ENCODE results near the gene FCHO1. TPM values are rescaled to one million over a fixed set of nuclear protein-coding genes. Genes with fewer than 3 reads are reported as not detected.
A peak's percentile ranks its signal among the peaks of the same experiment; 100 is the strongest.
"Not testable (repeated sequence)": the region's sequence is repeated elsewhere in the genome, so short reads cannot be mapped to it uniquely, and the experiment has no call there.

FCHO1 gene
- total RNA-seq, 1 experiment from 2014 or later: 0.80 TPM

DNA sequence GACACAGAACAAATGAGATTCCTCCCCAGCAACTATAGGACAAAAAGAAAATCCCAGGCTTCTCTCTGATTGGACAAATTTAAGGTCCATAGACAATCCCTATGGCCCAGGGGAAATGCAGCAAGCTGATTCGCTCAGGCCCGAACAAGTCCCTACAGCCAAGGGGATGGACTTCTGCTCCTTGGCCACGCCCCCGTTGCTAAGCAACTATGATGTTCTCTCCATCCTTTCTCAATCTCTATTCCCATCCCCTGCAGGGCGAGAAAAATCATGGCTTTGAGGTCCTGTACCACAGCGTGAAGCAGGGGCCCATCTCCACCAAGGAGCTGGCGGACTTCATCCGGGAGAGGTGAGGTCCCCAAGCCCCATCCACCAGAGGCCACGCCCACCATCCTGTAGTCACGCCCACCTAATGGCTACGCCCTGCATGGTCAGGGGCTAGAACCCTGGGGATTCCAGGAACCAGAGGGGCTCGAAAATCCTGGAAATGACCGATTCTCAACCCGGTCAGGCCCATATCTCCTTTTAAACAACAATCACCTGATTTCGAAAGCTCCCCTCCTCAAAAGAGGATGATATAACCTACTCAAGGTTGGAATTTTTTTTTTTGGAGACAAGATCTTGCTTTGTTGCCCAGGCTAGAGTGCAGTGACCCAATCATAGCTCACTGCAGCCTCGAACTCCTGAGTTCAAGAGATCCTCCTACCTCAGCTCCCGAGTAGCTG is 11.4 kb downstream of the FCHO1 start:
- peak; percentile 56 for DNase-seq (ENCODE audit: low read depth)

DNA sequence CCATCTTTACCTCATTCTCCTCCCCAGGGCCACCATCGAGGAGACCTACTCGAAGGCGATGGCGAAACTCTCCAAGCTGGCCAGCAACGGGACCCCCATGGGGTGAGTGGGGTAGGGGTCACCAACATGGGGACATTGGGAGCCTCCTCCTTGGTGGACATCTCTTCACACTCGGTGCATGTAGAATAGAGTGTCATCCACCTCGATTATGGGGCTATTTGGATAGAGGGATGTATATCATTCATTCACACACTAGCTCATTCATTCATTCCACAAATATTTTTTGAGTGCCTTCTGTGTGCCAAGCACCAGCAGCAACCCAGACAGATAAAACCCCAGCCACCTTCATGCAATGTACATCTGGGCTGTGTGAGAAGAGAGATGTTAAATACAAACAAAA is 13.1 kb downstream of the FCHO1 start:
- DNase-seq (ENCODE audit: low read depth): no peak

DNA sequence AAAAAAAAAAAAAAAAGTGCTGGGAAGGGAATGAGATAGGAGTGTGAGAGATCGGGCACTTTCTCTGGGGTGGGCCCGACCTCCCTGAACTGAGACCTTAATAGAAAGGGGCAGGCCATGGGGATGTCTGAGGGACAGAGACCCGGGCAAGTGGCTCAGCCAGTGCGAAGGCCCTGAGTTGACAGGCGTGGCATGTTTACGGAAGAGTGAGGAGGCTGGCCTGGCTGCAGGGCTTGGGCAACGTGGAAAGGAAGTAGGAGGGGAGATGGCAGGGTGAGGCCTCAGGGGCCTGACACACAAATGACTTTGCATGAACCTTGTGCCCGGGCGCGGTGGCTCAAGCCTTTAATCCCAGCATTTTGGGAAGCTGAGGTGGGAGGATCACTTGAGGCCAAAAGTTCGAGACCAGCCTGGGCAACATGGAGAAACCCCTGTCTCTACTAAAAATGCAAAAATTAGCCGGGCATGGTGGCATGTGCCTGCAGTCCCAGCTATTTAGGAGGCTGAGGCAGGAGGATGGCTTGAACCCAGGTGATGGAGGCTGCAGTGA is 13.9 kb downstream of the FCHO1 start:
- DNase-seq (ENCODE audit: low read depth): no peak

DNA sequence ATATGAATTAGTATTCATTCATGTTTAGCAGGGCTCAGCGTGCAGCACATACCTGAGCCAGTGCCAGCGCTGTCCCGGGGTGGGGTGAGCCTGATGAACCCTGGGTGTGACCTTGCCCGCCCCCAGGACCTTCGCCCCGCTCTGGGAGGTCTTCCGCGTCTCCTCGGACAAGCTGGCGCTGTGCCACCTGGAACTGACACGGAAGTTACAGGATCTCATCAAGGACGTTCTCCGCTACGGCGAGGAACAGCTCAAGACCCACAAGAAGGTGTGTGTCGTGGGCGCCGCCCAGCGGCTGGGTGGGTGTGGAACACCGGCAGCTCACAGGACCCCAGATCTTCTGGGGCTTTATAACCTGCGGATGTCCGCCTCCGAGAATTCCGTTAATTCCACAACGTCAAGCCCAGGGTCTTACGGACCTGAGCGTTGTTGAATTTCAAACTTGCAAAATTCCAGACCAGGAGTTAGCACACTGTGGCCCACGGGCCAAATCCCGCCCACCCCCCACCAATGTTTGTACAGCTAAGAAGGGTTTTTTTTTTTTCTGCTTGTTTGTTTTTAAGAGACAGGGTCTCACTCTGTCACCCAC is 15.4 kb downstream of the FCHO1 start:
- DNase-seq (ENCODE audit: low read depth): peak; percentile 64

- DNase-seq (ENCODE audit: low read depth): no peak
These were observed 16.3 kb downstream of the FCHO1 start for GRCh38 chr19:17767559-17767958.

DNA sequence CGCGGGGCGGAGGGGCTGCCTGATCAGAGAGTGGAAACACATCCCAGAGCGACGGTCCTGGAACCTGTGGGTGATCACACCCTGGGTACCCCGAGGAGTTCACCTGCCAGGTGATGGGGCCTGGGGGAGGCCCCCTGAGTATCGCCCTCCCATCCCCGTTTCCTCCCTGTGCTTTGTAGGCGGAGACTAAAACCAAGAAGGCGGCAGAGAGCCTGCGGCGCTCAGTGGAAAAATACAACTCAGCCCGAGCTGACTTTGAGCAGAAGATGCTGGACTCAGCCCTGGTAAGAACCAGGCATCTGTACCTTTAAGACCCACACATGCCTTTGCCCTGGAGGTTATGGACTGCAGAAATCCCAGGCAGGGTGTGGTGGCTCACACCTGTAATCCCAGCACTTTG is 19.3 kb downstream of the FCHO1 start:
- no peak for DNase-seq (ENCODE audit: low read depth)

DNA sequence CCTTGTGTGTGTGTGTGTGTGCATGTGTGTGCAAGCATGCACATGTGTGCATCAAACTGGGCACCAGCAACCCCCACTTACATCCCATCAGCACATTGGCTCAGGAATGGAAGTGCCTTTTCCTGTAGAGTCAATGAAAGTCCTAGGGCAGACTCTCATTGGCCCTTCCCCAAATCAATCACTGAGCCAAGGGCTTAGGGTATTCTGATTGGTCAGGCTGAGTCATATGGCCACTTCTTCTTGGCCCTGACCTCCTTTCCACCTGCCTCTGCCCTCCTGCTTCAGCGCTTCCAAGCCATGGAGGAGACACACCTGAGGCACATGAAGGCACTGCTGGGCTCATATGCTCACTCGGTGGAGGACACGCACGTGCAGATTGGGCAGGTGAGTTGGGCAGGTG is 20.9 kb downstream of the FCHO1 start:
- DNase-seq (ENCODE audit: low read depth): peak; percentile 34

- peak; percentile 29 for DNase-seq (ENCODE audit: low read depth)
These were observed 24.1 kb downstream of the FCHO1 start for GRCh38 chr19:17775245-17775927.

- DNase-seq (ENCODE audit: low read depth): peak; percentile 18
These were observed 24.9 kb downstream of the FCHO1 start for GRCh38 chr19:17775991-17776803.

GRCh38 chr19:17777840-17778239 is 26.6 kb downstream of the FCHO1 start:
- not testable (repeated sequence) for DNase-seq (ENCODE audit: low read depth)

DNA sequence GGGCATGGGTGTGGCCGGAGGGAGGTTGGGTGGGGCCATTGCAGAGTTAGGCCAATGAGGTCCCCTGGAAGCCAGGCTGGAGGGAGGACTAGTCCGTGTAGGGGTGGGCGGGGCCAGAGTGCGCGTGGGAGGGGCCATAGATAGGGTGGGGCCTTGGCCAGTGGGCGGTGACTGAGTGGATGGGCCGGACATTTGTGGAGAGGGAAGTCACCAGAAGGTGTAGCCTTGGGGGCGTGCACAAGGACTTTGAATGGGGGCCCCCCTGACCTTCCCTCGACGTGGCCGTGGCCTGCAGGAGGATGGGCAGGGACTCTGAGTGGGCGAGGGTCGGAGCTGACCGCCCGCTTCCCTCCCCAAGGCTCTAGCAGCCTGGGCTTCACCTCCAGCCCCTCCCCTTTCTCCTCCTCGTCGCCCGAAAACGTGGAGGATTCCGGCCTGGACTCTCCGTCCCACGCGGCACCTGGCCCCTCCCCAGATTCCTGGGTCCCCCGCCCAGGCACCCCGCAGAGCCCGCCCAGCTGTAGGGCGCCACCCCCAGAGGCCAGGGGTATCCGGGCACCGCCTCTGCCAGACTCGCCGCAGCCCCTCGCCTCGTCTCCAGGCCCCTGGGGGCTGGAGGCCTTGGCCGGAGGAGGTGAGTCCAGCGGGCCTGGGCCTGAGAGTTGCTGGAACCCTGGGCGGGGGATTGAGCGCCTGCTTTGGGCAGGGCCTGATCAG is 27.1 kb downstream of the FCHO1 start:
- DNase-seq (ENCODE audit: low read depth): peak; percentile 23

DNA sequence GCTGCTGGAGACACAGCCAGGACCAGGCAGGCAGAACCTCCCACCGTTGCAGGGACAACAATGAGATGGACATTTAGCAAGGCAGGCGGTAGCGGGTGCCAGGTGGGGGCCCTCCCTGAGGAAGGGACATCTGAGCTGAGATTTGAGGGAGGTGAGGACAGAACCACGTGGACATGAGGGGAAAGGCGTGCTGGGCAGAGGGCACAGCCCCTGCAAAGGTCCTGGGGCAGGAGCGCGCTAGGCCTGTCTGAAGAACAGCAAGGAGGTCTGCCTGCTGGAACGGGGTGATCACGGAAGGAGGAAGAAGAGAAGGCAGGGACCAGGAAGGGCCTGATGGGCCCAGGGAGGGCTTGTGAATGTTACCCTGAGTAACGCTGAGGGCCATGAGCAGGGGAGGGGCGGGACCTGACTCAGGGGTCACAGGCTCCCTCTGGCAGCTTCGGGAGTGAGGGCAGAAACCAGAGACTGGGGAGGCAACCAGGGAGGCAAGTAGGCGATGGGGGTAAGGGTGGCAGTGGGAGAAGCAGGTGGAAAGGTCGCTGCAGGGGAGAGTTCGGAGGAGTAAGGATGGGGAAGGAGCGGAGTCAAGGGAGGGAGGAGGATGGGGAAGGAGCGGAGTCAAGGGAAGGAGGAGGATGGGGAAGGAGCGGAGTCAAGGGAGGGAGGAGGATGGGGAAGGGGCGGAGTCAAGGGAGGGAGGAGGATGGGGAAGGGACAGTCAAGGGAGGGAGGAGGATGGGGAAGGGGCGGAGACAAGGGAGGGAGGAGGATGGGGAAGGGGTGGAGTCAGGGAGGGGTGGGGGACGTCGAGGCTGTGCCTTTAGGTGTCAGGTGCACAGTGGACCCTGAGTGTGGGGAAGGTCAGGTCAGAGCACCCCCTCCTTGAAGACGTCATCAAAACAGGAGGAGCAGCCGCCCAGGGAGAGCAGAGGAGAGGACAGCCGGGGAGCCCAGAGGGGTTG is 28.0 kb downstream of the FCHO1 start:
- DNase-seq (ENCODE audit: low read depth): peak; percentile 15

DNA sequence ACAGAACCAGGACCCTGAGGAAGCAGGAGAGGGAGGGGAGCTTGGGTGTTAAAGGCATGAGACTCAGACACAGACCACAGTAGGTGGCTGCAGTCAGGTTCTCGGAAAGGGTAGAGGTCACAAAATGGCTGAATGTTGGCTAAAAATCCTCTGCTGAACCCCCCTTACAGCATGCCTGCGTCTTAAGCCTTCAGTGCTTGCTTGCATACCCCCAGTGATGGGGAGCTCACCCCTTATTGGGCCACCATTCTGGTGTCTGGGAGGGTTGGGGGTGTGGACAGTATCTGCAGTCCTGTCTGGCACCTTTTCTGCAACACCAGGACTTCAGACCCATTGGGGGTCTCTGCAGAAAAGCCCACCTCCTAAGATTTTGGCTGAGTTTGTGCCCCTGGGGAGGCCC is 29.5 kb downstream of the FCHO1 start:
- DNase-seq (ENCODE audit: low read depth): no peak

DNA sequence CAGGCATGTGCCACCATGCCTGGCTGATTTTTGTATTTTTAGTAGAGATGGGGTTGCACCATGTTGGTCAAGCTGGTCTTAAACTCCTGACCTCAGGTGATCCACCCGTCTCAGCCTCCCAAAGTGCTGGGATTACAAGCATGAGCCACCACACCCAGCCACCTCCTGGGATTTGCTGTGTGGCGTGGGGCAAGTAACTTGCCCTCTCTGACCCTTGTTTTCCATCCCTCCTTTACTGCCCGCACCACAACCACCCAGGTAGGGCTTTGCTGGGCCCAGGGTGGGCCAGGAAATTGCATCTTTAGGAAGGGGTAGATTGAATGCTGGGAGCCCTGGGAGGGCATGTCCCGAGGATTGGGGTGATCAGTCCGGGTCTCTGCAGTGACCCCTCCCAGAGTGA is 32.4 kb downstream of the FCHO1 start:
- DNase-seq (ENCODE audit: low read depth): not testable (repeated sequence)

DNA sequence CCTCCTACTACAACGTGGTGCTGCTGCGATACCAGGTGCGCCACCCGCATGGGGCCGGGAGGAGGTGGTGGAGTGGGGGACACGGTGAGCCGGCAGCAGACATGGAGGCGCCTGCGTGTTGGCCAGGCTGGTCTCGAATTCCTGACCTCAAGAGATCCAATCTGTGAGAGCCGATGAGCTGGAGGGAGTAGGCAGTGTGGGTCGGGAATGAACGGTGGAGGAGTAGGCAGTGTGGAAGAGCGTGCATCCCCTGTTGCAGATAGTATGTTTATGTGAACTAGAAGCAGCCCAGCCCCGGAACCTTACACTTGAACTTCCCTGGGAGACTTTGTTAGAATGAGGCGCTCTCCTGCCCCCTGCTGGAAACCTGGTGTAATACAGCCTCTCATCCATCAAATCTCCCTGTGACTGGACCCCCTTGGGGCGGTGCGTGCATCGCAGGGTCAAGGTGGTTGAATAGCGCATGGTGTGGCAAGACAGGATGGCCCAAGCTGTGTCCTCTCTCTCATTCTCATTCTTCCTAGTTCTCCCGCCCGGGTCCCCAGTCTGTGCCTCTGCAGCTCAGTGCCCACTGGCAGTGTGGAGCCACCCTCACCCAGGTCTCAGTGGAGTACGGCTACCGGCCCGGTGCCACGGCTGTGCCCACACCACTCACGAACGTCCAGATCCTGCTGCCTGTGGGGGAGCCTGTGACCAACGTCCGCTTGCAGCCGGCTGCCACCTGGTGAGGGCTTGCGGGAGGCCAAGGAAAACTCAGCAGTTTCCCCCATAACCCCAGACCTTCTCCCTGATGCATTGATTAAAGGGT is 33.1 kb downstream of the FCHO1 start:
- DNase-seq (ENCODE audit: low read depth): peak; percentile 57

- DNase-seq (ENCODE audit: low read depth): no peak
These were observed 36.1 kb downstream of the FCHO1 start for GRCh38 chr19:17787274-17787913.

GRCh38 chr19:17788632-17789031 is 37.4 kb downstream of the FCHO1 start:
- DNase-seq (ENCODE audit: low read depth): no peak

GRCh38 chr19:17790059-17790780 is 38.9 kb downstream of the FCHO1 start:
- DNase-seq (ENCODE audit: low read depth): no peak
